DMS 273 treated with DMSO at 0.1 percent for 48 hours (cell line): ENCODE measurements around the gene GPRIN1.
"Not testable (repeated sequence)": the region's sequence is repeated elsewhere in the genome, so short reads cannot be mapped to it uniquely, and the experiment has no call there.

ENCODE experiments used
- DNase-seq: peaks from one replicate; lab custom pipeline; 2025; lab: John Stamatoyannopoulos, UW

Gene GPRIN1

GRCh38 chr5:176574297-176574591 is 35.7 kb downstream of the GPRIN1 start:
- no peak for DNase-seq

GRCh38 chr5:176573564-176574296 is 36.2 kb downstream of the GPRIN1 start:
- no peak for DNase-seq

- DNase-seq, result no peak
Observed at GRCh38 chr5:176570044-176570443, 39.9 kb downstream of the GPRIN1 start.

GRCh38 chr5:176568657-176569056 is 41.3 kb downstream of the GPRIN1 start:
- no peak for DNase-seq

DNA sequence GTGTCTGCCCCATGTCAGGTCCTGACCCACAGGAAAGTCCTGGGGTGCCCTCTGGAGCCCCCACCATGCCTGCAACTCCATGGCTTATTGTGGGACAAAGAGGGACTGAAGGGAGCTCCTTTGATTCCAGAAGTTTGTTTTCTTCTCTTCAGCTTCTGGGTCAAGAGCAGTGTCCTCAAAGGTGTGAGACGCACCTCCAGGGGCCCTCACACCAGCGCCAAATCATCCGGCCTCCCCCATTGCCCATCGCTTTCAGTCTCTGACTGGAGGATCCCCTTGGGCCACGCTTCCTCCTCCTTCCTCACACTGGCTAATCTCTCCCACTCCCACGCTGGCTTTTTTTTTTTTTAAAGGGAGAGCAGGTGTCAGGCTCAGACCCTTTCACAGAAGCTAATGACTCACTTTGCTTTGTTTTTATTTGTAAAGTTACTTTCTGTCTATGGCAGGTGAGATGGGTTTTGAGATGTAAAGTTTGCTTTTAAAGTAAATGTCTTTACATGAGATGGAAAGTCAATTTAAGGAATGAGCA is 44.1 kb downstream of the GPRIN1 start:
- DNase-seq, result no peak

- no peak for DNase-seq
Observed at GRCh38 chr5:176564002-176564401, 46.0 kb downstream of the GPRIN1 start.

- DNase-seq, result no peak
Observed at GRCh38 chr5:176562189-176562588, 47.8 kb downstream of the GPRIN1 start.

DNA sequence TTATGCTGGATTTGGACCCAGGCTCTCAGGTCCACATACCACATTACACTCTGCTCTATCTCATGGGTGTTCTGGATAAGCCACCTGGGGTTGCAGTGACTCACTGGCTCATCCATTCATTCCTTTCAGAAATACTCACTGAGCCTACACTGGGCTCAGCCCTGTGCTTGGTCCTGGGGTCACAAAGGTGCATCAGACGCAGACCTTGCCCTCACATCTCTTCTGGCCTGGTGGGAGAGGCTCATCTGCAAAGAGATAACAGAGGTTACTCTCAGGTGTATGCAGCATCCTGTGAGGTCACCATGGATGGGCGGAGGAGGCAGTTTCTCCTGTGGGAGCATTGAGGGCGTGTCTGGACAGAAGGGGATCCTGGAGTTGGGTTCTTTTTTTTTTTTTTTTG is 48.7 kb downstream of the GPRIN1 start:
- no peak for DNase-seq

DNA sequence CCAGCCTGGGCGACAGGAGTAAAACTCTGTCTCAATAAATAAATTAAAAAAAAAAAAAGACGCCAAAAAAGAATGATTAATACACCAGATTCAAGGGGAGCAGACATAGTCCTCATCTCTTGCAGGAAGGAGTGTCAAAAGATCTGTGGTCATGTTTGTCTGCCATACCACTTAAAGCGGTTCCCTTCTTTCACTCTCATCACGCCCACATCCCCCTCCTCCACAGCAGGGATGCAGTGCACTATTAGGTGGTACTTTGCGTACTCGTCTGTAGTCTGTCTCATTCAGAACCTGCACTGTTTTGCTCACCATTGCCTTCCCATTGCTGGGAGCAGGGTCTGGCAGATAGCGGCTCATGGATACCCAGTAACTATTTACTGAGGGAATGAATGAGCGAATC is 49.6 kb downstream of the GPRIN1 start:
- DNase-seq, result no peak

- DNase-seq, result no peak
Observed at GRCh38 chr5:176559683-176560082, 50.3 kb downstream of the GPRIN1 start.

DNA sequence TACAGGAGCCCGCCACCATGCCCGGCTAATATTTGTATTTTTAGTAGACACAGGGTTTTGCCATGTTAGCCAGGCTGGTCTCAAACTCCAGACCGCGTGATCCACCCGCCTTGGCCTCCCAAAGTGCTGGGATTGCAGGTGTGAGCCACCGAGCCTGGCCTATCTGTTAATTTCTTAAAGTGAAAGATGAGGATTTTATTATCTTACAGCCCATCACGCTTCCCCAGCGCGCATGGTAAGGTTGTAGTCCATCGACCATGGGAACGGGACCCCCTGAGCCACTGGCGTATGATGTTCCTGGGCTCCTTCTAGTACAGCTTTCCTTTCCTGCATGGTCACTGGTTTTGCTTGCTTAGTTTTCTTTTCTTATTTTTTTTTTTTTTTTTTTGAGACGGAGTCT is 52.1 kb downstream of the GPRIN1 start:
- no peak for DNase-seq

- no peak for DNase-seq
Observed at GRCh38 chr5:176553260-176554085, 56.5 kb downstream of the GPRIN1 start.

DNA sequence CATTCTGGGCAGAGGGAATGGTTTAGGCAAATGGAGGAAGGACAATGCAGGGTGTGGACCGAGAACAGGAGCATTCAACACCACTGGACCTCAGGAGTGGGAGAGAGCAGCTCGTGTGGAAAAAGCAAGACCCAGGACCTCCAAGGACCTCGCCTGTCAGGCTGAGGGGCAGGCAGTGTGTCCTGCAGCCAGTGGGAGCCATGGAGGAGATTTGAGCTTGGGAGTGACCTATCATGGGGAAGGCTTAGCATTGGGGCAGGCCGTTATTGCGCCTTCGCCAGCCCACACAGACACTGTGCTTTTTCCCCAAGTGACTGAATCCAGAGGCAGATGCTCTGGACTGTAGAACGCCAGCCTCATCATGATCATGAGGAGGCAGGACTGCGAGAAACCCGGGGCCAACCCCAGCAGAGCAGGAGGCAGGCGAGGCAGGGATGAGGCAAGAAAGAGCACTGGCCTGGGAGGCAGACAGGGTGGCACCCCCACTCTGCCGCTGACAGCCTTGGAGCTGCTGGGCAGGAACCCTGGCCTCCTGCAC is 57.6 kb downstream of the GPRIN1 start:
- DNase-seq, result no peak

DNA sequence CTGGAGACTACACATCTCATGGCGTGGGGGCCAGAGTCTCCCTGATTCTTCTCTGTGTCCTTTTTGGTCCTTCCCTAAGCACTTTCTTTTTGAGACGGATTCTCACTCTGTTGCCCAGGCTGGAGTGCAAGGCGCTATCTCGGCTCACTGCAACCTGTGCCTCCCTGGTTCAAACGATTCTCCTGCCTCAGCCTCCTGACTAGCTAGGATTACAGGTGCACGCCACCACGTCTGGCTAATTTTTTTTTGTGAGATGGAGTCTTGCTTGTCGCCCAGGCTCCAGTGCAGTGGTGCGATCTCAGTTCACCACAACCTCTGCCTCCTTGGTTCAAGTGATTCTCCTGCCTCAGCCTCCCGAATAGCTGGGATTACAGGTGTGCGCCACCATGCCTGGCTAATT is 59.0 kb downstream of the GPRIN1 start:
- DNase-seq, result not testable (repeated sequence)

DNA sequence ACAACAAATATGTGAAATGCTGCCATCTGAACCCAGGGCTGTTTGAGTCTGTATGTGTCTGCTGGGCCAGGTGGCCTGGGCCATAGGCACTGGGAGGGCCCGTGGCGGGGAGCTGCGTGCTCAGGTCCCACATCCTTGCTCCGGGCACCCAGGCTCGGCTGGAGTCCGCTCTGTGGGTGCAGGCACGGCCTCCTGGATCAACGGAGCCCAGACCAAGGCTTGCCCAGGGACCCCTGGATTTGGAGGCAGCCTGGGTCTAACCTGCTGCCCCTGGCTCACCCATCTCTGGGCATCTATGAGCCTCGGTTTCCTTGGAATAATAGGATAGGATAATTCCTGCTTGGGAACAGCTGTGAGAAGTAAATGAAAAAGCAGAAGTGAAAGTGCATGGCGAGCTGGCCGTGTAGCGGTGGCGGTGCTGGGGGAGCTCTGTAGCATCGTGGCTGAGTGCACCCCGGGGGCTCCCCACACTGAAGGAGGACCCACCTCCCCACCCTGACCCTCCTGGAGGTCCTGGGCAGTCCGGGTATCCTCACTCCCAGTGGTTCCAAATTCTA is 59.6 kb downstream of the GPRIN1 start:
- no peak for DNase-seq

DNA sequence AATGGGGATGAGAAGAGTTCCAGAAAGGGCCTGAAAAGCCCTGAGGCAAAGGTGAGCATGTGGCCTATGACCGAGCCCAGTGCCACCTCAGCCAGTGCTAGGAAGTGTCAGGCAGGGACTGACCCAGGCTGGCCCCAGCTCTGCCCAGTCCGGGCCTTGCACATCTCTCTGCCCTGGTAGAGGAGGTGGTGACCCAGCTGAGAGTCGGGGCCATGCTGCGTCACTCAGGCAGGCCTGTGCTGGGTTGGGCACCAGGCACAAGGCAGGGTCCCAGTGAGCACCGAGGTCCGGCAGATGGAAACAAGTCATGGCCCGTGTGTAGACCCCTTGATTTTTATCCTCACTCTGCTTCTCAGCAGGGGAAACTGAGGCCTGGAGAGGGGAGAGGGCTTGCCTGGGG is 60.1 kb downstream of the GPRIN1 start:
- DNase-seq, result no peak

GRCh38 chr5:176548967-176549444 is 61.0 kb downstream of the GPRIN1 start, which contains the start of gene CDHR2:
Gene CDHR2 (plus strand): TSS chr5:176549342. CDS start chr5:176565353, 16,011 bp downstream.
- DNase-seq, result no peak

GRCh38 chr5:176547802-176548201 is 62.2 kb downstream of the GPRIN1 start:
- no peak for DNase-seq
